Measurements from ENCODE around the gene NDE1. TPM values are rescaled to one million over a fixed set of nuclear protein-coding genes. Genes with fewer than 3 reads are reported as not detected.

NDE1 gene
- total RNA-seq, 1 donor from 2014 or later = 45.3 TPM

DNA sequence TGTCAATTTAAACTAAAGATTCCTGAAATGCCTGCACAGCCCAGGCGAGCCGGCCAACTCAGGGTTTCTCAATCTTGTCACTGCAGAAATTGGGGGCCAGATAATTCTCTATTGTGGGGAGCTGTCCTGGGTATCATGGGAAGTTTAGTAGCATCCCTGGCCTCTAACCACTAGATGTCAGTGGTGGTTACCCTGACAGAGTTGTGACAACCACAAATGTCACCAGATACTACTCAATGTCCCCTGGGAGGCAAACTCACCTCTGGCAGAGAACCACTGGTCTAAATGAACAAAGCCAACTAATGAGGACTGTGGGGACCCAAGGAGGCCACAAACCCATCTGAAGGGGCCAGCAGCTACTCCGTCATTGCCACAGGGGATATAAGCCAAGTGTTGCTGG, 115.8 kb downstream of the NDE1 start:
- TF ChIP-seq, protein P1, sequence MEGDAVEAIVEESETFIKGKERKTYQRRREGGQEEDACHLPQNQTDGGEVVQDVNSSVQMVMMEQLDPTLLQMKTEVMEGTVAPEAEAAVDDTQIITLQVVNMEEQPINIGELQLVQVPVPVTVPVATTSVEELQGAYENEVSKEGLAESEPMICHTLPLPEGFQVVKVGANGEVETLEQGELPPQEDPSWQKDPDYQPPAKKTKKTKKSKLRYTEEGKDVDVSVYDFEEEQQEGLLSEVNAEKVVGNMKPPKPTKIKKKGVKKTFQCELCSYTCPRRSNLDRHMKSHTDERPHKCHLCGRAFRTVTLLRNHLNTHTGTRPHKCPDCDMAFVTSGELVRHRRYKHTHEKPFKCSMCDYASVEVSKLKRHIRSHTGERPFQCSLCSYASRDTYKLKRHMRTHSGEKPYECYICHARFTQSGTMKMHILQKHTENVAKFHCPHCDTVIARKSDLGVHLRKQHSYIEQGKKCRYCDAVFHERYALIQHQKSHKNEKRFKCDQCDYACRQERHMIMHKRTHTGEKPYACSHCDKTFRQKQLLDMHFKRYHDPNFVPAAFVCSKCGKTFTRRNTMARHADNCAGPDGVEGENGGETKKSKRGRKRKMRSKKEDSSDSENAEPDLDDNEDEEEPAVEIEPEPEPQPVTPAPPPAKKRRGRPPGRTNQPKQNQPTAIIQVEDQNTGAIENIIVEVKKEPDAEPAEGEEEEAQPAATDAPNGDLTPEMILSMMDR (conservative IDR thresholded peaks at IDR 0.05; ENCODE audit: low read depth, low read length) = peak; percentile 85
- H3K4me3 ChIP-seq (ENCODE audit: low read depth, low read length) = no peak overlapping the region
- no peak for DNase-seq (ENCODE audit: low read depth)

DNA sequence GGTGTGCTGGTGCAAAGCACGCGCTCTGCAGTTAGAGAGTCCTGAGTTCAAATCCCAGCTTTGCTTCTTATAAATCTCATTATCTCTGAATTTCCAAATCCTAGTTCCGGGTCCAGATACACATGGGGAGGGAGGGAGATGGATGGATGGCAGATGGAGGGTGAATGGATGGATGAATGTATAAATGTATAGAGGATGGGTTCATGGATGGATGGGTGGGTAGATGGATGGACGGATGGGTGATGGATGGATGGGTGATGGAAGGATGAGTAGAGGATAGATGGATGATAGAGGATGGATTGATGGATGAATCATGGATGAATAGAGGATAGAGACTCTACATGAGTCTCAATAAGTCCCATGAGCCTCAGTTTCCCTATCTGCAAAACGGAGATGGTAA, 116.9 kb downstream of the NDE1 start:
- H3K4me3 ChIP-seq (ENCODE audit: low read depth, low read length) = no peak overlapping the region
- DNase-seq (ENCODE audit: low read depth) = no peak
- TF ChIP-seq, protein P1 (conservative IDR thresholded peaks at IDR 0.05; ENCODE audit: low read depth, low read length) = no peak

DNA sequence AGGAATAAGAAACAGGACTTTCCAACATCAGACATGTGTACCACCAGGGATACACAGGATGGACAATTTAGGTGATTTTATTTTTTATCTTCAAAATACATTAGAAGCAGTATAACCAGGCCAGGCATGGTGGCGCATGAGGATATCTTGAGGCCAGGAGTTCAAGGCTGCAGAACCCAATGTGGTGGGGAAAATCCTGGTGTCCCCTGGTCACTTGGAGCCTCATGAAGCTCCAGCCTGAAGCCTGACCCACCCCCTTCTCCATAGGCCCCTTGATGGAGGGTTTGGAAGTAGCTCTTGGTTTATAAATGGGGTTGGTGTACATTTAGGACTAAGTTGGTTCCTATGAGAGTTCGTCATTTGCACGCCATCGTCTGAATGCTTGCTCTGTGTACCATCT, 118.2 kb downstream of the NDE1 start:
- no peak overlapping the region for H3K4me3 ChIP-seq (ENCODE audit: low read depth, low read length)
- TF ChIP-seq, protein P1 (conservative IDR thresholded peaks at IDR 0.05; ENCODE audit: low read depth, low read length) = no peak
- DNase-seq (ENCODE audit: low read depth) = no peak

- H3K4me3 ChIP-seq (ENCODE audit: low read depth, low read length) = no peak overlapping the region
- TF ChIP-seq, protein P1 (conservative IDR thresholded peaks at IDR 0.05; ENCODE audit: low read depth, low read length) = no peak
- no peak for DNase-seq (ENCODE audit: low read depth)
Observed at GRCh38 chr16:15769239-15769638, 119.2 kb downstream of the NDE1 start.

GRCh38 chr16:15770107-15770506, 120.1 kb downstream of the NDE1 start:
- DNase-seq (ENCODE audit: low read depth) = no peak
- TF ChIP-seq, protein P1 (conservative IDR thresholded peaks at IDR 0.05; ENCODE audit: low read depth, low read length) = no peak
- no peak overlapping the region for H3K4me3 ChIP-seq (ENCODE audit: low read depth, low read length)

GRCh38 chr16:15770512-15770911, 120.5 kb downstream of the NDE1 start:
- TF ChIP-seq, protein P1 (conservative IDR thresholded peaks at IDR 0.05; ENCODE audit: low read depth, low read length) = no peak
- no peak for DNase-seq (ENCODE audit: low read depth)
- H3K4me3 ChIP-seq (ENCODE audit: low read depth, low read length) = no peak overlapping the region

- no peak overlapping the region for H3K4me3 ChIP-seq (ENCODE audit: low read depth, low read length)
- no peak for DNase-seq (ENCODE audit: low read depth)
- TF ChIP-seq, protein P1 (conservative IDR thresholded peaks at IDR 0.05; ENCODE audit: low read depth, low read length) = no peak
Observed at GRCh38 chr16:15771694-15772093, 121.6 kb downstream of the NDE1 start.
